ENCODE measurements around the gene PRMT2.
"Not testable (repeated sequence)": the region's sequence is repeated elsewhere in the genome, so short reads cannot be mapped to it uniquely, and the experiment has no call there.

PRMT2 gene

GRCh38 chr21:46617267-46618051 is 18.0 kb upstream of the PRMT2 start:
- no peak for DNase-seq (ENCODE audit: low read depth, low spot score)

DNA sequence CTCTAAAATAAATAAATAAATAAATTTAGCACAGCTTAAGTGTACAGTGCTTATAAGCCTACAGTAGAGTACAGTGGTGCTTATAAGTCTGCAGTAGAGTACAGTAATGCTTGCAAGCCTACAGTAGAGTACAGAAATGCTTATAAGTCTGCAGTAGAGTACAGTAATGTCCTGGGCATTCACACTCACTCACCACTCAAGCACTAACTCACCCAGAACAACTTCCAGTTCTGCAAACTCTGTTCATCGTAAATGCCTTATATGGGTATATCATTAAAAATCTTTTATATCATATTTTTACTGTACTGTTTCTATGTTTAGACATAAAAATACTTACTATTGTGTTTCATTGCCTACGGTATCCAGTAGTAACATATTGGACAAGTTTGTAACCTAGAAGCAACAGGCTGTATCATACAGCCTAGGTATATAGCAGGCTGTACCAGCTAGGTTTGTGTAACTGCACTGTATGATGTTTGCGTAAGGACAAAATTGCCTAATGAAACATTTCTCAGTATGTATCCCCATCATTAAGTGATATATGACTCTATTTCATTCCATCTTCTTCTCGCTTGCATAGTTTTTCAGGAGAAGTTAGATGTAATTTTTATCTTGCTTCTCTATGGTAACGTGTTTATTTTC is 16.6 kb upstream of the PRMT2 start:
- no peak for DNase-seq (ENCODE audit: low read depth, low spot score)

- DNase-seq (ENCODE audit: low read depth, low spot score): no peak
These were observed 15.6 kb upstream of the PRMT2 start for GRCh38 chr21:46619846-46620245.

- DNase-seq (ENCODE audit: low read depth, low spot score): no peak
These were observed 14.6 kb upstream of the PRMT2 start for GRCh38 chr21:46620846-46621245.

- DNase-seq (ENCODE audit: low read depth, low spot score): no peak
These were observed 13.9 kb upstream of the PRMT2 start for GRCh38 chr21:46621457-46622182.

DNA sequence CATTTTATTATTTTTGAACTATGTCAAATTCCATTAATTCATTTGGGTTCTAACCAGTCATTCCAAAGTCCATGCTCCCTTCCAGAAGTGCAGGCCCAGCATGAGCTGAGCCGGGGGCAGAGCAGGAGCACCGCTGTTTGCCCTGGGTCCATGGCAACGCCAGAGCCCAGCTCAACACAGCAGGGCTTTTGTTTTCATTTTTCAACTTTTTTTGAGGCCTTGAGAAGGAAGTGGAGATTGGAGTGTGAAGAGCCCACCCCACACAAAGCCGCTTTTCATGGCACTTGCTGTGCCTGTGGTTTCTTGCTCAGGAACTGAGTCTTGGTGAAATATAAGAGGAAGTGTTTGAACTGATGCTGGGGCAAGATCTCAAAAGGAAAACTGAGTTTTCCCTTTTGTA is 13.2 kb upstream of the PRMT2 start:
- DNase-seq (ENCODE audit: low read depth, low spot score): no peak

GRCh38 chr21:46624050-46624449 is 11.4 kb upstream of the PRMT2 start:
- no peak for DNase-seq (ENCODE audit: low read depth, low spot score)

DNA sequence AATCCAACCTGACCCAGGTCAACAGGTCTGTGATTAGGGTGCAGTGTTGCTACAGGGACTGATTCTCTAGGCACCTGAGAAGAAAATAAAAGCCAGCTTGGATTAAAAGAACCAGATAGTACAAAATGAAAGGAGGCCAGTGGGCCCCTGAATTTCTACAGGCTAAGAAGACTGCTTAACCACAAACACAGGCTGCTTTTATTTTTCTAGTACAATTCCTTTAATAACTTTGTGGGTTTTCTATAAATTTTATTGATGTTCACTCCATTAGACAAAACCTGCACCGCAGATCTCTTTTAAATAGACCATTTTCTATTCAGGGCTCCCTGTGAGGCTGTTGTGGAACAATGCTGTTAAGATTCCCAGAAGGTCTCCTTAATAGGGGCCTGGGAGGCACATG is 9.7 kb upstream of the PRMT2 start:
- no peak for DNase-seq (ENCODE audit: low read depth, low spot score)

DNA sequence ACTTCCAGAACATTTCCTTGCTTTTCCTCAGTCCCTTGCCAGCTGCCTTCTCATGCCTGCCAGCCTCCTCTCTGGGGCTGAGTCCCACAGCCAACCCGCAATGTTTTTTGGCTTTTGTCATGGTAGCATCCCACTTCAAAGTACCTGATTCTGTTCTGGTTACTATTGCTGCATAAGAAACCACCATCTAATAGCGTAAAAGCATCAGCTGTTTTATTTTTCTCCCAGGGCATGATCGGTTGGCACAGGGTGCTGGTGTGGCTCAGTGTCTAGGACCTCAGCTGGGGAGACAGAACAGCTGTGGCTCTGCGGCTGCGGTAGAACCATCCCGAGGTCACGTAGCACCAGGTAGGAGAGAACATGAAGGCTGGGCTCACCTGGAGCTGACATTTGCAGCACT is 8.9 kb upstream of the PRMT2 start:
- no peak for DNase-seq (ENCODE audit: low read depth, low spot score)

GRCh38 chr21:46626975-46627501 is 8.4 kb upstream of the PRMT2 start:
- DNase-seq (ENCODE audit: low read depth, low spot score): no peak

- no peak for DNase-seq (ENCODE audit: low read depth, low spot score)
These were observed 7.7 kb upstream of the PRMT2 start for GRCh38 chr21:46627726-46628125.

- DNase-seq (ENCODE audit: low read depth, low spot score): no peak
These were observed 6.6 kb upstream of the PRMT2 start for GRCh38 chr21:46628868-46629267.

- not testable (repeated sequence) for DNase-seq (ENCODE audit: low read depth, low spot score)
These were observed 4.6 kb upstream of the PRMT2 start for GRCh38 chr21:46630915-46631314.

DNA sequence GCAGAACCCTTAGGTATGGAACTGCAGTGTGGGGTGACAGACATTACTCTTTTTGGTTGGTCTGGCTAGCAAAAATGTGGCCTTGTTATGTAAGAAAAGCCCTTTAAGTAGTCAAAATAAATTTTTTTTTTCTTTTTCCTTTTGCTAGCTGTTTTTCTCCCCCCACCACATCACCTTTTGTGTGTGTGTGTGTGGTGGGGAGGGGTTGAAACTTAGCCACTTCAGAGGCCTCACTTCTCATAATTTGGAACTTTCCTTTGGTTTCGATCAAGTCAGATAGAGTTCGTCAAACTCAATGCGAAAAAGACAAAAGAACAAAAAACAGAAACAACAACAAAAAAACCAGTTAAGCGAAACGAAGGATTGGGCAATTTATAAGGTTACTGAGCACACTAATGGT is 1.9 kb upstream of the PRMT2 start:
- no peak for DNase-seq (ENCODE audit: low read depth, low spot score)

DNA sequence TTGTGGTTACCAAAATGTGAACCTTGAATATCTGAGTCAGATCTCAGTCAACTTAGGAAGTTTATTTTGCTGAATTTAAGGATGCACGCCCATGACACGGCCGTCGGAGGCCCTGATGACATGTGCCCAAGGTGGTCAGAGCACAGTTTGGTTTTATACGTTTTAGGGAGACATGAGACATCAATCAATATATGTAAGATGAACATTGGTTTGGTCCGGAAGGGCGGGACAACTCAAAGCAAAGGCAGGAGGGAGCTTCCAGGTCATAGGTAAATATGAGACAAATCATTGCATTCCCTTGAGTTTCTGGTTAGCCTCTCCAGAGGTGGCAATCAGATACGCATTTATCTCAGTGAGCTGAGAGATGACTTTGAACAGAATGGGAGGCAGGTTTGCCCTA is 1.0 kb upstream of the PRMT2 start:
- DNase-seq (ENCODE audit: low read depth, low spot score): no peak

GRCh38 chr21:46634966-46635323 is 529 bp upstream of the PRMT2 start:
- no peak for DNase-seq (ENCODE audit: low read depth, low spot score)

GRCh38 chr21:46636181-46636512 is 673 bp downstream of the PRMT2 start:
- no peak for DNase-seq (ENCODE audit: low read depth, low spot score)

DNA sequence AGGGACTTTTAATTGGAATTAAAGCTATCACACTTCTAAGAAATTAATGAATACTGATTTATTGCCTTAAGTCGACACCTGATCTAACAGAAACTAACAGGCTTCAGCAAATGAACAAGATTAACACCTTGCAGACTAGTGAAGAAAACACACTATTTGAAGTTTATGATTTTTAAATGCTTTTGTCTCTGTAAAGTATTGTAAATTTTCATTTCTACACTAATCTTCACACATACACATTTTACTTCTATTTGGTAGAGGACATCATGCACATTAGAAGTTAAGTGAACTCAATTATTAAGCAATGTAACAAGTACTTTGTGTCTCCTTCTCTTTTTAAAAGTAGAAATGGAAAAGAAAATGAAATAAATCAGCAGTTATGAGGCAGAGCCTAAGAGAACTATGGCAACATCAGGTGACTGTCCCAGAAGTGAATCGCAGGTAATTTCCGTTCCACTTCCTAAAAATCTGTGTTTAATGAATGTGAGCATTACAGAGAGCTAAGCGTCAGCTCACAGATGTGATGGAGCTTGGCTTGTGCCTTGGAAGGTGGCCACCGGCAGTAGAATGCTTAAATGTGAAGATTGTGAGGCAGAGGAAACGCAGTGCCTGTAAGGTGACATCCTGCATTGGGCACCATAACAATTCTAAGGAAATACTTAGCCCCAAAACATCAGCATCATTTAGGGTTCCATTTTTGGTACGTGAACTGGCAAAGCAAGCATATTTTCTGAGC is 1.2 kb downstream of the PRMT2 start:
- DNase-seq (ENCODE audit: low read depth, low spot score): no peak

GRCh38 chr21:46637952-46638746 is 2.7 kb downstream of the PRMT2 start:
- DNase-seq (ENCODE audit: low read depth, low spot score): no peak

GRCh38 chr21:46639489-46640386 is 4.3 kb downstream of the PRMT2 start:
- DNase-seq (ENCODE audit: low read depth, low spot score): no peak

Measured in activated naive CD8-positive, alpha-beta T cell treated with anti-CD3 and anti-CD28 coated beads, Interleukin-2, amount 50 U/mL, for 16 hours (primary cell).